Neutrophil (primary cell): ENCODE data around the gene PREX1.
A peak's percentile ranks its signal among the peaks of the same experiment; 100 is the strongest.

Experiments used
- H3K27ac ChIP-seq: fragments of 200-600 bp; sonication (generic); 2 replicates; pipeline ENCODE4 v1.5.1; 2016; ENCODE audit warnings: mild to moderate bottlenecking, moderate library complexity
- H3K27me3 ChIP-seq: fragments of 200-600 bp; sonication (generic); 2 replicates; pipeline ENCODE4 v1.6.0; 2016; ENCODE audit warnings: mild to moderate bottlenecking
- H3K36me3 ChIP-seq: fragments of 200-600 bp; sonication (generic); 2 replicates; pipeline ENCODE4 v1.5.1; 2017
- H3K4me1 ChIP-seq, 2 experiments: fragments of 200-600 bp in 1 of 2; sonication (generic) in 1 of 2; 1 replicate in 1 of 2; 2 replicates in 1 of 2; pipeline versions ENCODE4 v1.5.1 to v1.6.1; 2013 to 2016; ENCODE audit warnings: low read depth in 1 of 2, low read length in 1 of 2, mild to moderate bottlenecking in 1 of 2, moderate library complexity in 1 of 2; ENCODE audit not compliant: control insufficient read depth in 1 of 2, insufficient read depth in 1 of 2
- H3K4me3 ChIP-seq, 2 experiments: fragments of 200-600 bp in 1 of 2; sonication (generic) in 1 of 2; 1 replicate in 1 of 2; 2 replicates in 1 of 2; pipeline ENCODE4 v1.5.1; 2013 to 2016; ENCODE audit warnings: low read depth in 1 of 2, low read length in 1 of 2, mild to moderate bottlenecking in 1 of 2, moderate library complexity in 1 of 2
- H3K9me3 ChIP-seq: fragments of 200-600 bp; sonication (generic); 2 replicates; pipeline ENCODE4 v1.5.1; 2016
- TF ChIP-seq, protein P1 (sequence below): fragments of 200-600 bp; sonication (generic); IDR thresholded peaks from 2 replicates; pipeline ENCODE4 v1.5.1; 2016; ENCODE audit warnings: antibody characterized with exemption

PREX1 gene

DNA sequence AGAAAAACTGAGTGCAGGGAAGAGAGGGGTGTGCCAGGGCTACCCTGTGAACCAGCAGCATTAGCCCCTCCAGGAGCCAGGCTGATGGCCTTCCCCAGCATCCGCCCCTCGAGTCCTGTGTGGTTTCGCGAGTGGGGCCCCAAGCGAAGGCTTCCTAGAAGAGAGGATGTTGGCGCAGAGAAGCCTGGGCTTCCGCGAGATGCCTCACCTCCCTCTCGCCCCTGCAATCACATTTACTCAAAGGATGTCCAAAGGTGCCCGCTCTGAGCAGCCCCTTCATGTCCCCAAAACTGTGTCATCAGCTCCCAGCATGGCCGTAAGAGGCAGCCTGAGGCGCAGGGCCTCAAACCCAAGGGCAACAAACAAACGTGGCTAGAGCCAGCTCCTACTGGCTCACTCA is 111.7 kb downstream of the PREX1 start:
- Histone ChIP-seq H3K9me3 (no peaks in the 10 kb centered on the region), H3K4me1 (peaks cover 61 to 84% of the 10 kb centered on the region in 2 experiments), H3K27me3 (no peaks in the 10 kb centered on the region), H3K27ac (peak overlapping the region; percentile 61), H3K4me3 (no peak overlapping the region), H3K36me3 (peaks cover 70% of the 10 kb centered on the region)
- TF ChIP-seq, protein P1, sequence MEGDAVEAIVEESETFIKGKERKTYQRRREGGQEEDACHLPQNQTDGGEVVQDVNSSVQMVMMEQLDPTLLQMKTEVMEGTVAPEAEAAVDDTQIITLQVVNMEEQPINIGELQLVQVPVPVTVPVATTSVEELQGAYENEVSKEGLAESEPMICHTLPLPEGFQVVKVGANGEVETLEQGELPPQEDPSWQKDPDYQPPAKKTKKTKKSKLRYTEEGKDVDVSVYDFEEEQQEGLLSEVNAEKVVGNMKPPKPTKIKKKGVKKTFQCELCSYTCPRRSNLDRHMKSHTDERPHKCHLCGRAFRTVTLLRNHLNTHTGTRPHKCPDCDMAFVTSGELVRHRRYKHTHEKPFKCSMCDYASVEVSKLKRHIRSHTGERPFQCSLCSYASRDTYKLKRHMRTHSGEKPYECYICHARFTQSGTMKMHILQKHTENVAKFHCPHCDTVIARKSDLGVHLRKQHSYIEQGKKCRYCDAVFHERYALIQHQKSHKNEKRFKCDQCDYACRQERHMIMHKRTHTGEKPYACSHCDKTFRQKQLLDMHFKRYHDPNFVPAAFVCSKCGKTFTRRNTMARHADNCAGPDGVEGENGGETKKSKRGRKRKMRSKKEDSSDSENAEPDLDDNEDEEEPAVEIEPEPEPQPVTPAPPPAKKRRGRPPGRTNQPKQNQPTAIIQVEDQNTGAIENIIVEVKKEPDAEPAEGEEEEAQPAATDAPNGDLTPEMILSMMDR: no peak

DNA sequence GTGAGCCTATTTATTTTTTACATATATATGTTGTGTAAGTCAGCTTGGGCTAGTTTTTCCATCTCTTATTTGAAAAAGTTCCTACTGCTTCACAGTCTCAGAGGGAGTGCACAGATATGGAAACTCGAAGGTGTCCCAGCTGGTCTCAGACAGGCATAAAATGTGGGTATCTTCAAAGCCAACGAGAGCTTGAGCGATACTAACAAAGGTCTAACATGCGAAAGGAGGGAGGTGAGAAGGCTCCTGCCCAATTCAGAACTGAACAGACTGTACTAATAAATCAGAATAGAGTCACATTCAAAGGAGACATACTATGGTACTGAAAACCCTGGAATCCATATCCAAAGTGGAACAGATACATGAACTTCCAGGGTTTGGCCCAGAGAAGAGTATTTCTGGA is 113.0 kb downstream of the PREX1 start:
- TF ChIP-seq, protein P1: no peak
- Histone ChIP-seq H3K4me3 (no peak overlapping the region), H3K27me3 (no peaks in the 10 kb centered on the region), H3K36me3 (peaks cover 70% of the 10 kb centered on the region), H3K27ac (peak overlapping the region; percentile 61), H3K9me3 (no peaks in the 10 kb centered on the region), H3K4me1 (peaks cover 51 to 84% of the 10 kb centered on the region in 2 experiments)

DNA sequence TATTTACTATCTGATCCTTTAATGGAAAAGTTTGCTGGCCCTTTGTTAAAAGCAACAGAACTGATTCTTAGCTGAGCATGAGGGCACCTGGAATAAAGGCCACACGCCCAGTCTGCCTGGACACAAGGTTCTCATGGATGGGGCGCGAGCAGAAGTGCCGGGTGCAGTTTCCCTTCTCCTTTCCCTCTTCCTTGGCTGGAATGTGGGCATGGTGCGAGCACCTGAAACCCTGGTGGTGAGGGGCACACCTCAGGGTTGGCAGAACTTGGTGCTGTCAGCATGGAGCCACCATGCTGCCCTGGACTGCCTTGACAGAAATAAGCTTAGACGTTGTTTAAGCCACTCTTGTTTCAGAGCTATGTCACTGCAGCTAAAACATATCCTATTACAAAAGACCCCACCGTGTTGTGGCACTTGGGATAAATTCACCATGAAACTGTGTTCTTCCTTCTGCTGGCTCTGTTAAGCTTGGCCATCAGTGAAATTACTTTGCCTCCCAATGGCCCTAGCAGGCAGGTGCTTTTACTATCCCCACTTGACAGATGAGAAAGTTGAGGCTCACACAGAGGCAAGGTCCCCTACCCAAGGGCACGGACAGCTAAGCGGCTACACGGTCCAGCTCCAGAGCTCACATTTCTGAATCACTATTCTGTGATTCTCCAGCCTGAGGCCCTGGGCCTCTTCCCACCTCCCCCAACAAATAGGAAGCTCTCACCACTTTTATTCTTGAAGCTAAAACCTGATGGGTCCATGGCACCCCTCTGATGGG is 115.9 kb downstream of the PREX1 start:
- Histone ChIP-seq H3K9me3 (no peaks in the 10 kb centered on the region), H3K27me3 (no peaks in the 10 kb centered on the region), H3K36me3 (peaks cover 75% of the 10 kb centered on the region), H3K27ac (peak overlapping the region; percentile 85), H3K4me3 (peak overlapping the region in 1 of 2 experiments; percentile 31), H3K4me1 (peaks cover 42 to 61% of the 10 kb centered on the region in 2 experiments)
- TF ChIP-seq, protein P1: no peak

DNA sequence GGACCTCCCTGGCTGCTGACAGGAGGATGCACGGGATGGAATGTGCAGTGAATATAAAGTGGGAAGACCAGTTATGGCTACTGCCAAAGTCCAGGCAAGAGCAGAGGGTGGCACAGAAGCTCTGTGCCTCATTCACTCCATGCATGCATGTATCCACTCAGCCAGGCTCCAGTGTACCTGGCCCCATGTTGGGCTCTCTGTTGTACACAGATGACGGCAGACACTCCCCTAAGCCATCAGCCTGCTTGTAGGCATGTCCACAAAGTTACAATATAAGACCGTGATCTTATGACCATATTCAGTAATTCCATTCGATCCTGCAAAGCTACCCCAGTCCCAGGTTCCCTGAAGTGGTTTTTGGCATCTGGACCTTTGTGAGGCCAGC is 116.8 kb downstream of the PREX1 start:
- peak overlapping the region; percentile 85 for H3K27ac ChIP-seq
- TF ChIP-seq, protein P1: no peak
- H3K4me1 ChIP-seq: peaks cover 41 to 60% of the 10 kb centered on the region in 2 experiments
- peaks cover 75% of the 10 kb centered on the region for H3K36me3 ChIP-seq
- H3K9me3 ChIP-seq: no peaks in the 10 kb centered on the region
- no peak overlapping the region for H3K4me3 ChIP-seq
- no peaks in the 10 kb centered on the region for H3K27me3 ChIP-seq

DNA sequence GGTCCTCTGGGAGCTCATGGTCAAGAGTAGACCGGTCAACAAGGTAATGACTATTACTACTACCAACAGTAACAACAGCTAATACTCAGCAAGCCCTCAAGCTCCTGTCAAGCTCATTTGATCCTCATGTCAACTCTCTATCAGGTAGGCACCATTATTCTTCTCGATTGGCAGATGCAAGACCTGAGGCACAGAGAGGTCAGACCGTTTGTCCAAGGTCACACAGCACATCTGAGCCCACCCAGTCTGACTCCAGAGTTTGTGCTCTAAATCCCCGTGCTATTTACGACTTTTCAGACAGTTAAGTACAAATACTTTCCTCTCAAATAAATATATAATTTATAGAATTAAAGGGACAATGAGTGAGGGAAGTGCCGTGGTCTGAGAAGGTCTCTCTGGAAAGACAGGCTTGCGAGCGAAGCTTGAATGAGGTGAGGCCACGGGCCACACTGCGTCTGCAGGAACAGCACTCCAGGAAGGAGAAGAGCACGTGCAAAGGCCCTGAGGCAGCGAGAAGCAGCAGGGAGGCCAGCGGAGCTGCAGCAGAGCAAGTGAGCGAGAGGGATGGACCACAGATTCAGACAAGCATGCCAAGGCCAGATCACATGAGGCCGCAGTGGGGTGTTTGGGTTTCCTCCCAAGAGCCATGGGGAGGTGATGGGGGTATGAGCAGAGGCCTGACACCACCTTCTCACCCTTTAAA is 117.3 kb downstream of the PREX1 start:
- H3K27me3 ChIP-seq: no peaks in the 10 kb centered on the region
- peak overlapping the region; percentile 18 for H3K27ac ChIP-seq
- H3K4me1 ChIP-seq: peaks cover 39 to 57% of the 10 kb centered on the region in 2 experiments

More for the DNA sequence above, 117.3 kb downstream of the PREX1 start:
- H3K36me3 ChIP-seq: peaks cover 75% of the 10 kb centered on the region
- no peaks in the 10 kb centered on the region for H3K9me3 ChIP-seq
- no peak overlapping the region for H3K4me3 ChIP-seq
- TF ChIP-seq, protein P1: no peak
